DND-41 (cell line): ENCODE results near the gene MYO1B.

Experiments
- ATAC-seq: fragments of 200-7000 bp; cut with Tn5 transposase; 3 replicates; pipeline ENCODE4 v1.9.1; 2021; ENCODE audit warnings: low read depth; ENCODE audit not compliant: insufficient read depth
- DNase-seq: peaks from one replicate; pipeline ENCODE4 v3.0.0-alpha.2; 2020
- H2AFZ ChIP-seq: 2 replicates; pipeline ENCODE4 v1.6.0; 2012; ENCODE audit warnings: low read depth, low read length
- H3K27ac ChIP-seq: 2 replicates; pipeline ENCODE4 v1.5.1; 2012; ENCODE audit warnings: low read length, inconsistent platforms
- H3K27me3 ChIP-seq: fragments of 200-600 bp; sonication (generic); 2 replicates; pipeline ENCODE4 v1.6.0; 2012; ENCODE audit warnings: low read length, mild to moderate bottlenecking, inconsistent platforms; ENCODE audit not compliant: insufficient read depth, poor library complexity
- H3K36me3 ChIP-seq: 2 replicates; pipeline ENCODE4 v1.5.1; 2012; ENCODE audit warnings: low read length, inconsistent platforms; ENCODE audit not compliant: insufficient read depth
- H3K4me1 ChIP-seq: 2 replicates; pipeline ENCODE4 v1.5.1; 2012; ENCODE audit warnings: mild to moderate bottlenecking, low read length; ENCODE audit not compliant: insufficient read depth
- H3K4me2 ChIP-seq: 2 replicates; pipeline ENCODE4 v1.6.0; 2012; ENCODE audit warnings: mild to moderate bottlenecking, moderate library complexity, low read length, inconsistent platforms; ENCODE audit not compliant: insufficient read depth
- H3K4me3 ChIP-seq, 2 experiments: fragments of 200-600 bp in 1 of 2; shearing (Covaris generic) in 1 of 2; 2 replicates each; pipeline ENCODE4 v1.5.1; 2012 to 2016; ENCODE audit warnings: inconsistent platforms in 2 of 2, low read length in 2 of 2, mild to moderate bottlenecking in 2 of 2, low read depth in 1 of 2, moderate library complexity in 1 of 2
- H3K79me2 ChIP-seq: 2 replicates; pipeline ENCODE4 v1.6.0; 2012; ENCODE audit warnings: low read length, inconsistent platforms; ENCODE audit not compliant: insufficient read depth
- H3K9ac ChIP-seq: 2 replicates; pipeline ENCODE4 v1.6.0; 2012; ENCODE audit warnings: low read depth, mild to moderate bottlenecking, inconsistent platforms, low read length, moderate library complexity
- H3K9me3 ChIP-seq: 2 replicates; pipeline ENCODE4 v1.5.1; 2012; ENCODE audit warnings: low read length, moderate library complexity, mild to moderate bottlenecking, inconsistent platforms; ENCODE audit not compliant: insufficient read depth, severe bottlenecking
- H4K20me1 ChIP-seq: 2 replicates; pipeline ENCODE4 v1.6.0; 2012; ENCODE audit warnings: low read length; ENCODE audit not compliant: insufficient read depth
- CTCF ChIP-seq: IDR thresholded peaks from 2 replicates; pipeline ENCODE4 v1.5.1; 2012; ENCODE audit warnings: borderline replicate concordance, low read length, moderate library complexity, mild to moderate bottlenecking; ENCODE audit not compliant: poor library complexity, severe bottlenecking; ENCODE audit errors: extremely low read depth
- EZH2 ChIP-seq: IDR thresholded peaks from 3 replicates; pipeline ENCODE4 v1.6.1; 2012; ENCODE audit warnings: borderline replicate concordance, low read depth, mild to moderate bottlenecking, moderate library complexity, low read length, inconsistent platforms; ENCODE audit not compliant: severe bottlenecking

Gene MYO1B

DNA sequence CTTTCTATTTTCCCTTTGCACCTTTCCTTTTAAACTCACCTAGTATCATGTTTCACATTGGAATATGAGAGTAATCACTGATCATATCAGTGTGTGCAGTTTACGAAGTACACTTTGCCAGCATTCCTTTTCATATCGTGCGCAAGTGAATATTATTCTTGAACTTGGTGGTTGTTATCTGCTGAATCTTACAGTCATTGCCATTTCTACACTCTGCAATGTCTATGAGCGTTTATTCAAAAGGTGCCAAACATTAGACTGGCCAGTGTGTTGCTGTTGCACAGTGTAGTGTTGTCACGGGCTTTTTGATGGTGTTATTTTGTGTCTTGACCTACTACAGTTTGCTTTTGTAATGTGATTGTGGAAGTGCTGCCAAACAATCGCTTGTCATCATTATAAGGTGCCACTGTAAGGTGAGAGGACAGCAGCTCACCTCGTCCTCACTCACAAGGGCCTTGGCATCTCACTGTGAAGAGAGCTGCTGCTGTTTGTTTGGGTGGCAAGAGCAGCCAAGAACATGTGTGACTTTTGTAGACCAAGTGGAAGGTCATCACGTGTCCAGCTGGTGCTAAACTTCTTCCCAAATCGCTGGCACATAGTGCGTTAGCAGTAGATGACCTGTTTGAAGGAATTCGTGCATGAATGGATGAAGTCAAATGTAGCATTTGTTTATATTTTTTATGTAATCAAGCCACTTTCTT, 113.3 kb downstream of the MYO1B start:
- TF ChIP-seq EZH2 (no peak), CTCF (no peak)
- Histone ChIP-seq H2AFZ (no peak overlapping the region), H3K27ac (no peak overlapping the region), H3K9ac (no peak overlapping the region), H3K36me3 (no peaks in the 10 kb centered on the region), H3K4me2 (no peak overlapping the region), H3K9me3 (no peaks in the 10 kb centered on the region), H3K27me3 (no peaks in the 10 kb centered on the region), H3K4me1 (no peaks in the 10 kb centered on the region; the same call in 1 of the 2 replicates), H4K20me1 (no peaks in the 10 kb centered on the region), H3K79me2 (no peaks in the 10 kb centered on the region), H3K4me3 (no peak overlapping the region)
- ATAC-seq (no peak), DNase-seq (no peak)

DNA sequence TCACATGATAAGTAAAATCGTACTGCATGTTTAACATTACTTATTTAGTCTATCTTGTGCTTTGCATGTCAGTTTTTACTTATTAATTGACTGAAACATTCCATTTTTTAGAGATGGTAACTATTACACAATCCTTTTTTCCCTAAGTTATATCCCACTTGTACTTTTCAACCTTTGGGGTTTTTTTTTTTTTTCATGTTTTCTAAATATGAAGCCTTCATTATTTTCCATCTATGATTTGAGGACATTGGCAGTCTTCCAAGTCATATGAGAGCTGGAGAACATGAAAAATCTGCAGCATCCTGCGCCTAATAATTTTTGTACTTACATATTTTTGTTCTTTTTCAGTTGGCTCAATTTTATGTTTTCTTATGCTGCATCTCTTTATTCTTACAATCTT, 113.9 kb downstream of the MYO1B start:
- H3K4me2 ChIP-seq, result no peak overlapping the region
- H3K9ac ChIP-seq, result no peak overlapping the region
- TF ChIP-seq CTCF (no peak), EZH2 (no peak)
- no peaks in the 10 kb centered on the region for H4K20me1 ChIP-seq
- H3K4me3 ChIP-seq, result no peak overlapping the region
- DNase-seq (no peak), ATAC-seq (no peak)
- no peak overlapping the region for H2AFZ ChIP-seq
- no peaks in the 10 kb centered on the region for H3K79me2 ChIP-seq
- H3K4me1 ChIP-seq, result no peaks in the 10 kb centered on the region; the same call in 1 of the 2 replicates
- no peaks in the 10 kb centered on the region for H3K36me3 ChIP-seq
- H3K9me3 ChIP-seq, result no peaks in the 10 kb centered on the region
- H3K27ac ChIP-seq, result no peak overlapping the region
- no peaks in the 10 kb centered on the region for H3K27me3 ChIP-seq

DNA sequence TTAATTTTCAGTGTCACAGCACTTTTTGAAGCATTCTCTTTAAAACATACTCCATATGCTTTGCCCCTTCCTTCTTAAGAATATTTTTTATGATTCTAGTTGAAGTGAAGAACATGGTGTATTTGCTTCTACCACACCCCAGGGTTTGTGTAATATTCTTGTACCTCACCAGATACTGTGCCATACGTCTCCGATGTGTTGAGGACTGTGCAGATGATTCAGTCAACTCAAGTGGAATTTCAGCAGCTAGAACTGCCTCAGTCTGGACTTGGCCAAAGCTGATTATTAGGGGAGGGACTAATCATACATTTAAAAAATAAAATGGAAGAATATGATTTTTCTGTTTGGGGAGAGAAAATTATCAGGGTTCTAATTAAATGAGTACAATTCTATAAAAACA, 115.7 kb downstream of the MYO1B start:
- Histone ChIP-seq H3K4me1 (no peaks in the 10 kb centered on the region; the same call in 1 of the 2 replicates), H3K9ac (no peak overlapping the region), H3K4me2 (no peak overlapping the region), H3K27ac (no peak overlapping the region), H3K36me3 (no peaks in the 10 kb centered on the region), H3K4me3 (no peak overlapping the region), H3K79me2 (no peaks in the 10 kb centered on the region), H2AFZ (no peak overlapping the region), H3K9me3 (no peaks in the 10 kb centered on the region), H4K20me1 (no peaks in the 10 kb centered on the region), H3K27me3 (no peaks in the 10 kb centered on the region)
- ATAC-seq, result no peak
- no peak for DNase-seq
- TF ChIP-seq CTCF (no peak), EZH2 (no peak)
